Fibroblast of pulmonary artery (primary cell): ENCODE data around the gene FAM124A.

Experiments
- DNase-seq: peaks from one replicate; pipeline ENCODE4 v3.0.0-alpha.2; 2010; ENCODE audit warnings: low read depth
- H3K4me3 ChIP-seq: replicated peaks from 2 replicates; pipeline ENCODE4 v1.5.1; 2011; ENCODE audit warnings: low read depth, mild to moderate bottlenecking, control low read depth, low read length, moderate library complexity
- TF ChIP-seq, protein P1 (sequence below): IDR thresholded peaks from 2 replicates; pipeline ENCODE4 v1.5.1; 2011; ENCODE audit warnings: mild to moderate bottlenecking, control low read depth, low read length, inconsistent platforms; ENCODE audit errors: missing control alignments

FAM124A gene

DNA sequence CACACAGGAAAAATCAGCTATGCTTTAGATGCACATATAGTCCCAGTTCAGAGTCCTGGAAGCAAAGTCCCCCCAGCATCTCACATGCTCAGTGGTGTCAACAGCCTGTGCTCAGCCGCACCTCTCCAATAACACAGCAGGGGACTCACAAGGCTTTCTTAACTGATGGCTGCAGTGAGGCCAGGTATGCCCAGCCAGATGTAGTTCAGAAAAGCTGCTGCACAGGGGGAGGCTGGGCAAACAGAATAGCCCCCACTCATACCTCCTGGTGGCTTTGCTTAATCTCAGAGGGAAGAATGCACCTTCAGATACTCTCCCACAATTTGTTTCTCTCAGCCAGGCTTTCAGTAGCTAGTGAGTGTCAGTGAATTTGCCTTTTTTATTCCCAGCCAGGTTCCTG, 33.4 kb downstream of the FAM124A start:
- TF ChIP-seq, protein P1, sequence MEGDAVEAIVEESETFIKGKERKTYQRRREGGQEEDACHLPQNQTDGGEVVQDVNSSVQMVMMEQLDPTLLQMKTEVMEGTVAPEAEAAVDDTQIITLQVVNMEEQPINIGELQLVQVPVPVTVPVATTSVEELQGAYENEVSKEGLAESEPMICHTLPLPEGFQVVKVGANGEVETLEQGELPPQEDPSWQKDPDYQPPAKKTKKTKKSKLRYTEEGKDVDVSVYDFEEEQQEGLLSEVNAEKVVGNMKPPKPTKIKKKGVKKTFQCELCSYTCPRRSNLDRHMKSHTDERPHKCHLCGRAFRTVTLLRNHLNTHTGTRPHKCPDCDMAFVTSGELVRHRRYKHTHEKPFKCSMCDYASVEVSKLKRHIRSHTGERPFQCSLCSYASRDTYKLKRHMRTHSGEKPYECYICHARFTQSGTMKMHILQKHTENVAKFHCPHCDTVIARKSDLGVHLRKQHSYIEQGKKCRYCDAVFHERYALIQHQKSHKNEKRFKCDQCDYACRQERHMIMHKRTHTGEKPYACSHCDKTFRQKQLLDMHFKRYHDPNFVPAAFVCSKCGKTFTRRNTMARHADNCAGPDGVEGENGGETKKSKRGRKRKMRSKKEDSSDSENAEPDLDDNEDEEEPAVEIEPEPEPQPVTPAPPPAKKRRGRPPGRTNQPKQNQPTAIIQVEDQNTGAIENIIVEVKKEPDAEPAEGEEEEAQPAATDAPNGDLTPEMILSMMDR: no peak
- no peak for DNase-seq
- H3K4me3 ChIP-seq: no peak overlapping the region

GRCh38 chr13:51257187-51257586, 35.0 kb downstream of the FAM124A start:
- H3K4me3 ChIP-seq: no peak overlapping the region
- no peak for DNase-seq
- TF ChIP-seq, protein P1: no peak

GRCh38 chr13:51258612-51259548, 36.7 kb downstream of the FAM124A start:
- no peak for DNase-seq
- TF ChIP-seq, protein P1: no peak
- H3K4me3 ChIP-seq: no peak overlapping the region

- DNase-seq: no peak
- TF ChIP-seq, protein P1: no peak
- H3K4me3 ChIP-seq: no peak overlapping the region
These were observed 38.0 kb downstream of the FAM124A start for GRCh38 chr13:51260154-51260553.

GRCh38 chr13:51261610-51262249, 39.5 kb downstream of the FAM124A start:
- TF ChIP-seq, protein P1: no peak
- DNase-seq: no peak
- no peak overlapping the region for H3K4me3 ChIP-seq

- H3K4me3 ChIP-seq: no peak overlapping the region
- no peak for DNase-seq
- TF ChIP-seq, protein P1: no peak
These were observed 40.5 kb downstream of the FAM124A start for GRCh38 chr13:51262501-51263211.
